ENCODE measurements around the gene VPS54. TPM values are rescaled to one million over a fixed set of nuclear protein-coding genes. Genes with fewer than 3 reads are reported as not detected.

Gene VPS54
- total RNA-seq, 4 donors from 2014 or later = 21.7 to 33.2 (median 27.2) TPM

DNA sequence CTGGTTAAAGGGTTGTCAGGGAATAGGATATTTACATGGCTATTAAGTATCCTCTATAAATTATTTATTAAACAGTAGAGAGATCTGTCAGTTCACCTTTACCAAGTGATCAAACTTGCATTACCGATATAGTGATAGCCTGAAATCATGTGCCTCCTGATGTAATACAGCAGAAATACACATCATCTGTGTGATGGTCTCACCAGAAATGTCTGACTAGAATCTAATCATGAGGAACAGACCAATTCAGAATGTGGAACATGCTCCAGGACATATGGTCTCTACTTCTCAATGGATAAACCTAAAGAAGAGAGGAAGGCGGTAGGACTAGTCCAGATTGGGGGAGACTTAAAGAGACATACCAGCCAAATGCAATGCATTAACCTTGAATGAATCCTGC, 6.2 kb downstream of the VPS54 start:
- Histone ChIP-seq H3K9me3 (no peaks in the 10 kb centered on the region), H3K36me3 (no peaks in the 10 kb centered on the region), H3K27me3 (no peaks in the 10 kb centered on the region), H3K4me1 (peaks cover 4 to 72% (median 4%) of the 10 kb centered on the region in 3 donors), H3K4me3 (no peak overlapping the region), H3K27ac (no peak overlapping the region)
- WGBS, 2 donors (ENCODE audit: low coverage in 1 of 2) = 89 to 93% methylated on average over 2 of the region's 2 CpGs
- no peak for TF ChIP-seq POLR2AphosphoS5 (IDR thresholded peaks at IDR 0.05)
- no peak for TF ChIP-seq POLR2A (IDR thresholded peaks at IDR 0.05)
- TF ChIP-seq, protein P1, sequence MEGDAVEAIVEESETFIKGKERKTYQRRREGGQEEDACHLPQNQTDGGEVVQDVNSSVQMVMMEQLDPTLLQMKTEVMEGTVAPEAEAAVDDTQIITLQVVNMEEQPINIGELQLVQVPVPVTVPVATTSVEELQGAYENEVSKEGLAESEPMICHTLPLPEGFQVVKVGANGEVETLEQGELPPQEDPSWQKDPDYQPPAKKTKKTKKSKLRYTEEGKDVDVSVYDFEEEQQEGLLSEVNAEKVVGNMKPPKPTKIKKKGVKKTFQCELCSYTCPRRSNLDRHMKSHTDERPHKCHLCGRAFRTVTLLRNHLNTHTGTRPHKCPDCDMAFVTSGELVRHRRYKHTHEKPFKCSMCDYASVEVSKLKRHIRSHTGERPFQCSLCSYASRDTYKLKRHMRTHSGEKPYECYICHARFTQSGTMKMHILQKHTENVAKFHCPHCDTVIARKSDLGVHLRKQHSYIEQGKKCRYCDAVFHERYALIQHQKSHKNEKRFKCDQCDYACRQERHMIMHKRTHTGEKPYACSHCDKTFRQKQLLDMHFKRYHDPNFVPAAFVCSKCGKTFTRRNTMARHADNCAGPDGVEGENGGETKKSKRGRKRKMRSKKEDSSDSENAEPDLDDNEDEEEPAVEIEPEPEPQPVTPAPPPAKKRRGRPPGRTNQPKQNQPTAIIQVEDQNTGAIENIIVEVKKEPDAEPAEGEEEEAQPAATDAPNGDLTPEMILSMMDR (IDR thresholded peaks at IDR 0.05) = no peak
- no peak for TF ChIP-seq EP300 (IDR thresholded peaks at IDR 0.05)
- no peak for ATAC-seq

DNA sequence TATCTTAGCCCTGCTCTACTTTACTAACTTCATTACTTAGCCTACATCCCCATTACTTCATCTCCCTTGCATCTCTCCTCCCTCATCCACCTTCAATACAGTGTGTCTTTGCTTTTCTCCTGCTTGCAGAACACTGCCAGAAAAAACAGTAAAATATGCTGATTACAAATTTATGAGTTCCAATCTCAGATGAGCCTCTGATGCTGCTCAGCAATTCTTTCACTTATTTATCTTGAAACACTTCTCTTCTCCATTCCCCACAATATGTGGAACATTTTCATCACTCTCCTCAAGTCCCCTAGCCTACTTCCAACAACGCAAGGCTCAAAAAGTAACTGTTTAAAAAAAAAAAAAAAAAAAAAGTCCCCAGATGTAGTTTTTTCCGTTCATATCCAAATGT, 7.1 kb downstream of the VPS54 start:
- TF ChIP-seq, protein P1 (IDR thresholded peaks at IDR 0.05) = no peak
- TF ChIP-seq POLR2AphosphoS5 (IDR thresholded peaks at IDR 0.05) = no peak
- TF ChIP-seq POLR2A (IDR thresholded peaks at IDR 0.05) = no peak
- no peak for TF ChIP-seq EP300 (IDR thresholded peaks at IDR 0.05)
- Histone ChIP-seq H3K27ac (no peak overlapping the region), H3K9me3 (no peaks in the 10 kb centered on the region), H3K36me3 (no peaks in the 10 kb centered on the region), H3K27me3 (no peaks in the 10 kb centered on the region), H3K4me3 (no peak overlapping the region), H3K4me1 (peaks cover 4 to 69% (median 4%) of the 10 kb centered on the region in 3 donors)
- ATAC-seq = no peak
- 50 to 65% methylated on average over 2 of the region's 2 CpGs for WGBS, 2 donors (ENCODE audit: low coverage in 1 of 2)

DNA sequence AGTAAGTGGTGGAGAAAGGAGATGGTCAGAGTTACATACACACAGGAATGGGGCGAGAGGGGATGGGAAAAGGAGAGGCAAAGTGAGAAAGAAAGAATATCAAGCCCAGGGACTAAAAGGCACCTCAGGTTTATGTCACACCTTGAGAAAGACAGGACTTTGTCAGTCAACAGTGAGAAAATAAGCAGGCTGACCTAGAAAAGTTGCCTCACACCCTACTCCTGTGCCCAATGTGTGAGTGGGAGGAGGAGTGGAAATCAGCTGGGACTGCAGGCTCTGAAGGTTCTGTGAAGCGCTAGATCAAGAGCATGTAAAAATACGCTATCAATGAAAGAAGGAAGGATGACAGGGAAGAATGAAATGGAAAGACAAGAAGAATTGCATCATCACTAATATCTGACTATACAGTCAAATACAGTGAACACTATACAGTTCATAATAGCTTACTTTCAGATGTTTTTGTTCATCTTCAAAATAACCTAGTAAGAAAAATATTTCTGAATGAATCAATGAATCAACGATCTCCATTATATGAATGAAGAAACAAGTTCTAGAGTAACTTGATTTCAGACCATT, 10.7 kb downstream of the VPS54 start:
- Histone ChIP-seq H3K4me3 (no peak overlapping the region), H3K9me3 (no peaks in the 10 kb centered on the region), H3K4me1 (peaks cover 0 to 43% (median under 1%) of the 10 kb centered on the region in 3 donors), H3K27me3 (no peaks in the 10 kb centered on the region), H3K27ac (no peak overlapping the region), H3K36me3 (peaks cover 0 to 5% of the 10 kb centered on the region in 2 donors)
- ATAC-seq = no peak
- 95 to 99% methylated on average over 4 of the region's 4 CpGs for WGBS, 2 donors (ENCODE audit: low coverage in 1 of 2)
- TF ChIP-seq, protein P1 (IDR thresholded peaks at IDR 0.05) = no peak
- TF ChIP-seq POLR2AphosphoS5 (IDR thresholded peaks at IDR 0.05) (no peak), EP300 (IDR thresholded peaks at IDR 0.05) (no peak), POLR2A (IDR thresholded peaks at IDR 0.05) (no peak)

DNA sequence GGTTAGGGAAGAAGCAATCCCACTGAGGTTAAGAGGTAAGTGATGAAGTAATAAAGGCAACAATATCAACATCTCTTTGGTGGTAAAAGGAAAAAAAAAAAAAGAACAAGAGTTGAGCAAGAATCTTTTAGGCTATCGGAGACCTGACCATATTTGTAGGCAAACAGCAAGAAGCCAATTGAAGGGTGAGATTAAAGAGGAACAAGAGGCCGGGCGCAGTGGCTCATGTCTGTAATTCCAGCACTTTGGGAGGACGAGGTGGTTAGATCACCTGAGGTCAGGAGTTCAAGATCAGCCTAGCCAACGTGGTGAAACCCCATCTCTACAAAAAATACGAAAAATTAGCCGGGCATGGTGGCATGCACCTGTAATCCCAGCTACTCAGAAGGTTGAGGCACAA, 11.3 kb downstream of the VPS54 start:
- Histone ChIP-seq H3K9me3 (no peaks in the 10 kb centered on the region), H3K36me3 (peaks cover 0 to 5% of the 10 kb centered on the region in 2 donors), H3K27me3 (no peaks in the 10 kb centered on the region), H3K27ac (no peak overlapping the region), H3K4me1 (peaks cover 0 to 46% (median 2%) of the 10 kb centered on the region in 3 donors), H3K4me3 (no peak overlapping the region)
- TF ChIP-seq EP300 (IDR thresholded peaks at IDR 0.05) (no peak), POLR2A (IDR thresholded peaks at IDR 0.05) (no peak), POLR2AphosphoS5 (IDR thresholded peaks at IDR 0.05) (no peak)
- 82 to 85% methylated on average over 4 to 7 of the region's 7 CpGs for WGBS, 2 donors (ENCODE audit: low coverage in 1 of 2)
- no peak for ATAC-seq

DNA sequence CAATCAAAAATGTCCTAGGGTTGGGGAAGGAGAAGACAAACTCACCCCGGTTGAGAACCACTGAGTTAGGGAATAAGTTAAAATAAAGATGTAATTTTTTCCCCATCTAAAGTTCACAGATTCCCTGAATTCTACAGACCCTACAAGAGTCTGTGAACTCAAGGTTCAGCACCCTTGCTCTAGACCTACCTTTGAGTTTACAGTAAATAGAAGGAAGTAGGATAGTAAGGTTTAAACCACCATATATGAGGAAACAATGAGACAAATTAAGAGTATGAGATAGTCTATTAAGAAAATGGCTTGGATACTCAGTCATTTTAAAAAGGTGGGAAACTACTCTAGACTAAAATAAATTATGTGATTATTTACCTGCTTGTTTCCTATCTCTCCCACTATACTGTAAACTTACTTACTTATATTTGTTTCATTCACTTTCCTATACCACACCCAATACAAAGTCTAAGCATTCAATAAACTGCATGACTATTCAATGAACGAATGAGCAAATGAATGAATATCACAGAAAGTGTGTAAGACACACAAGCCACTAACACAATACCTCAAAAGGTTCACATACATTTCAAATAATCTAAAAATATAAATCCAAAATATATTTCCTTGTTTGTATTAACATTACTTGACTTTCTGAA, 13.4 kb downstream of the VPS54 start:
- TF ChIP-seq EP300 (IDR thresholded peaks at IDR 0.05) = no peak
- TF ChIP-seq POLR2AphosphoS5 (IDR thresholded peaks at IDR 0.05) = no peak
- TF ChIP-seq POLR2A (IDR thresholded peaks at IDR 0.05) = no peak
- TF ChIP-seq, protein P1 (IDR thresholded peaks at IDR 0.05) = no peak
- Histone ChIP-seq H3K27me3 (no peaks in the 10 kb centered on the region), H3K27ac (no peak overlapping the region), H3K4me1 (peaks cover 0 to 46% (median 2%) of the 10 kb centered on the region in 3 donors), H3K36me3 (peaks cover 0 to 5% of the 10 kb centered on the region in 2 donors), H3K4me3 (no peak overlapping the region), H3K9me3 (no peaks in the 10 kb centered on the region)
- no peak for ATAC-seq
- WGBS, 2 donors (ENCODE audit: low coverage in 1 of 2) = 87 to 98% methylated on average over 2 of the region's 2 CpGs

Data from gastroesophageal sphincter (tissue), 4 donors.